A549 (cell line): Measurements from ENCODE around the gene CDIP1.

ENCODE experiments used
- EP300 ChIP-seq, 2 experiments: fragments of >200 bp; sonication (Bioruptor Twin); formaldehyde crosslinking; IDR thresholded peaks; 2 replicates in 1 of 2; 3 replicates in 1 of 2; pipeline ENCODE4 v1.6.1; 2016 to 2017
- HDAC2 ChIP-seq: fragments of 200-600 bp; sonication (generic); IDR thresholded peaks from 2 replicates; pipeline ENCODE4 v1.6.1; 2016
- MAX ChIP-seq: IDR thresholded peaks from 2 replicates; pipeline ENCODE4 v1.6.1; 2012
- MAZ ChIP-seq: fragments of 150-350 bp; IDR thresholded peaks from 2 replicates; pipeline ENCODE4 v1.6.1; 2014; ENCODE audit warnings: antibody characterized with exemption, low read depth, low read length, borderline replicate concordance
- NPAS2 ChIP-seq: fragments of 250-450 bp; sonication (Bioruptor Pico); IDR thresholded peaks from 2 replicates; pipeline ENCODE4 v1.8.0; 2022; ENCODE audit warnings: mild to moderate bottlenecking, moderate library complexity, borderline replicate concordance
- PHF8 ChIP-seq: fragments of 200-600 bp; sonication (generic); IDR thresholded peaks from 2 replicates; pipeline ENCODE4 v1.6.1; 2016; ENCODE audit warnings: low read depth, mild to moderate bottlenecking, antibody characterized with exemption, moderate library complexity, borderline replicate concordance
- POLR2A ChIP-seq: IDR thresholded peaks from 2 replicates; pipeline ENCODE4 v1.6.1; 2012; ENCODE audit warnings: mild to moderate bottlenecking, low read length
- REST ChIP-seq: fragments of 200-600 bp; sonication (generic); IDR thresholded peaks from 2 replicates; pipeline ENCODE4 v1.6.1; 2016; ENCODE audit warnings: antibody characterized with exemption, mild to moderate bottlenecking, moderate library complexity
- TP53 ChIP-seq: fragments of 250-450 bp; sonication (Bioruptor Pico); IDR thresholded peaks from 2 replicates; pipeline ENCODE4 v1.5.0; 2021; ENCODE audit warnings: mild to moderate bottlenecking, moderate library complexity
- USF2 ChIP-seq: fragments of 450-650 bp; IDR thresholded peaks from 2 replicates; pipeline ENCODE4 v1.6.1; 2014; ENCODE audit warnings: antibody characterized with exemption
- ZSCAN20 ChIP-seq: fragments of 250-450 bp; sonication (Bioruptor Pico); IDR thresholded peaks from 2 replicates; pipeline ENCODE4 v1.8.0; 2022; ENCODE audit warnings: mild to moderate bottlenecking, moderate library complexity
- TF ChIP-seq, protein P1 (sequence below): fragments of >200 bp; sonication (Bioruptor Twin); formaldehyde crosslinking; IDR thresholded peaks from 3 replicates; pipeline ENCODE4 v1.5.1; 2016
- TF ChIP-seq, protein P2 (sequence below): IDR thresholded peaks from 2 replicates; pipeline ENCODE4 v1.6.1; 2012; ENCODE audit warnings: low read depth, borderline replicate concordance

GRCh38 chr16:4570688-4571321 is 32.2 kb upstream of the CDIP1 start:
- TF ChIP-seq, protein P1, sequence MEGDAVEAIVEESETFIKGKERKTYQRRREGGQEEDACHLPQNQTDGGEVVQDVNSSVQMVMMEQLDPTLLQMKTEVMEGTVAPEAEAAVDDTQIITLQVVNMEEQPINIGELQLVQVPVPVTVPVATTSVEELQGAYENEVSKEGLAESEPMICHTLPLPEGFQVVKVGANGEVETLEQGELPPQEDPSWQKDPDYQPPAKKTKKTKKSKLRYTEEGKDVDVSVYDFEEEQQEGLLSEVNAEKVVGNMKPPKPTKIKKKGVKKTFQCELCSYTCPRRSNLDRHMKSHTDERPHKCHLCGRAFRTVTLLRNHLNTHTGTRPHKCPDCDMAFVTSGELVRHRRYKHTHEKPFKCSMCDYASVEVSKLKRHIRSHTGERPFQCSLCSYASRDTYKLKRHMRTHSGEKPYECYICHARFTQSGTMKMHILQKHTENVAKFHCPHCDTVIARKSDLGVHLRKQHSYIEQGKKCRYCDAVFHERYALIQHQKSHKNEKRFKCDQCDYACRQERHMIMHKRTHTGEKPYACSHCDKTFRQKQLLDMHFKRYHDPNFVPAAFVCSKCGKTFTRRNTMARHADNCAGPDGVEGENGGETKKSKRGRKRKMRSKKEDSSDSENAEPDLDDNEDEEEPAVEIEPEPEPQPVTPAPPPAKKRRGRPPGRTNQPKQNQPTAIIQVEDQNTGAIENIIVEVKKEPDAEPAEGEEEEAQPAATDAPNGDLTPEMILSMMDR = no peak
- TF ChIP-seq EP300 (IDR thresholded peaks at IDR 0.05) (no peak), MAX (no peak), USF2 (no peak), HDAC2 (no peak), NPAS2 (CRISPR knock-in tag) (no peak), PHF8 (no peak), MAZ (no peak), POLR2A (no peak), TP53 (CRISPR knock-in tag) (no peak), REST (no peak), ZSCAN20 (CRISPR knock-in tag) (no peak)
- TF ChIP-seq, protein P2, sequence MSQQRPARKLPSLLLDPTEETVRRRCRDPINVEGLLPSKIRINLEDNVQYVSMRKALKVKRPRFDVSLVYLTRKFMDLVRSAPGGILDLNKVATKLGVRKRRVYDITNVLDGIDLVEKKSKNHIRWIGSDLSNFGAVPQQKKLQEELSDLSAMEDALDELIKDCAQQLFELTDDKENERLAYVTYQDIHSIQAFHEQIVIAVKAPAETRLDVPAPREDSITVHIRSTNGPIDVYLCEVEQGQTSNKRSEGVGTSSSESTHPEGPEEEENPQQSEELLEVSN = no peak
